Loucy (cell line): ENCODE results near the gene ZNF432.

Source experiments
- EZH2phosphoT487 ChIP-seq: fragments of 200-600 bp; IDR thresholded peaks from 2 replicates; pipeline ENCODE4 v1.6.1; 2018; ENCODE audit warnings: antibody characterized with exemption, mild to moderate bottlenecking, moderate library complexity, borderline replicate concordance
- TF ChIP-seq, protein P1 (sequence below): fragments of 200-600 bp; sonication (generic); conservative IDR thresholded peaks from 2 replicates; pipeline ENCODE4 v1.5.1; 2014; ENCODE audit warnings: mild to moderate bottlenecking, antibody characterized with exemption, low read length

DNA sequence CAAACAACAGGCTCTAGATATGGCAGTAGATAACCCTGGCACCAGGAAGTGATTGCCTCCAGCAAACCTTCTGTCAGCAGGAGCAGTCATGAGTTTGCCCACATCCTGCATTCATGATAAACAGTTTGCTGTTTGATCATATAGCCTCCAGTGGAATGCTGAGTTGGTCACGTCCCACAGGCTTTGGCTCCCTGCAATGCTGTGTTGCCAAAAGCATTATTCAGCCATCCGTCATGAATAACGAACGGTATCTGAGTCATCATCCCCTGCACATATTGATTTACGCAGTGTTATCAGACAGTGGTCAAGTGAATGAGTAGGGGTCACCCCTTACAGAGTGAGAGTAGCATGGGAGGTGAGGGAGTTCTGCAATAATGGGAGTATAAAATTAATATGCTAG is 21.9 kb upstream of the ZNF432 start:
- TF ChIP-seq, protein P1, sequence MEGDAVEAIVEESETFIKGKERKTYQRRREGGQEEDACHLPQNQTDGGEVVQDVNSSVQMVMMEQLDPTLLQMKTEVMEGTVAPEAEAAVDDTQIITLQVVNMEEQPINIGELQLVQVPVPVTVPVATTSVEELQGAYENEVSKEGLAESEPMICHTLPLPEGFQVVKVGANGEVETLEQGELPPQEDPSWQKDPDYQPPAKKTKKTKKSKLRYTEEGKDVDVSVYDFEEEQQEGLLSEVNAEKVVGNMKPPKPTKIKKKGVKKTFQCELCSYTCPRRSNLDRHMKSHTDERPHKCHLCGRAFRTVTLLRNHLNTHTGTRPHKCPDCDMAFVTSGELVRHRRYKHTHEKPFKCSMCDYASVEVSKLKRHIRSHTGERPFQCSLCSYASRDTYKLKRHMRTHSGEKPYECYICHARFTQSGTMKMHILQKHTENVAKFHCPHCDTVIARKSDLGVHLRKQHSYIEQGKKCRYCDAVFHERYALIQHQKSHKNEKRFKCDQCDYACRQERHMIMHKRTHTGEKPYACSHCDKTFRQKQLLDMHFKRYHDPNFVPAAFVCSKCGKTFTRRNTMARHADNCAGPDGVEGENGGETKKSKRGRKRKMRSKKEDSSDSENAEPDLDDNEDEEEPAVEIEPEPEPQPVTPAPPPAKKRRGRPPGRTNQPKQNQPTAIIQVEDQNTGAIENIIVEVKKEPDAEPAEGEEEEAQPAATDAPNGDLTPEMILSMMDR, result no peak
- TF ChIP-seq EZH2phosphoT487, result no peak
